ENCODE results near the gene ANKRD17.

DNA sequence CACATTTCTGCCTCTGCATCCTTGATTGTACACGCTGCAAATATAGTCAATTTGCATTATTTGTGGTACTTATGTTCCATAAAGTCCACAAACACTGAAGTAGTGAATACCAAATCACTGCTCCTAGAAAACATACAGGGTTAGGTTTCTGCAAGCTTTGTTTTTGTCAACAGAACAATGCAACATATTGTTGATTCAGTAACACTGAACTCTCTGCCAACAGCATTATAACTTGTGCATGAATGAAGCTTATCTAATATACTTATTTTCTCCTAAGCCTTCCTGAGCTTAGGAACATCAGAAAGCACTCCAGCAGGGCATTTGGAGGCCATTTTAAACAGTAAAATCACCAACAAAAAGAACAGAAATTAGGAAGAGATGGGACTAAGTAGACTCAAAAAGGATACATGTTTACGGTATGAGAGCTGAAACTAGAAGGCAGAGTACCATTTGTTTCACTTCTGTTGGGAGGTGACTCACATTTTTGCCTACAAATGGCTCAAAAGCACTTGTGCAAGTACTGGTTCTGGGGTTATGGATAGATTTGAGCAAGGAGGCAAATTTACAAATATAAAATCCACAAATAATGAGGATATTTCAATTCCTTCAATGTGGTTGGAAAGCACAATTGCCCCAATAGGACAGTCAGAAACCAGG, 203.2 kb downstream of the ANKRD17 start:
- no peak for TF ChIP-seq GATA2 (IDR thresholded peaks at IDR 0.05; ENCODE audit: low read depth, low read length)
- no peak for TF ChIP-seq GATA3 (IDR thresholded peaks at IDR 0.05; ENCODE audit: low read depth, low read length)

All from SH-SY5Y (cell line).